ENCODE data around the gene ZBTB17. TPM values are rescaled to one million over a fixed set of nuclear protein-coding genes. Genes with fewer than 3 reads are reported as not detected.
"Not testable (repeated sequence)": the region's sequence is repeated elsewhere in the genome, so short reads cannot be mapped to it uniquely, and the experiment has no call there.

ZBTB17 gene
- polyA plus RNA-seq, 3 donors: 25.7 to 29.9 (median 28.3) TPM

- no peak for DNase-seq (ENCODE audit: low read depth in 3 of 3, low spot score in 2 of 3)
Measured at GRCh38 chr1:15939181-15940109, 36.5 kb downstream of the ZBTB17 start.

GRCh38 chr1:15938628-15939161, 37.2 kb downstream of the ZBTB17 start:
- DNase-seq (ENCODE audit: low read depth in 3 of 3, low spot score in 2 of 3): no peak

GRCh38 chr1:15937706-15938168, 38.2 kb downstream of the ZBTB17 start:
- DNase-seq (ENCODE audit: low read depth in 3 of 3, low spot score in 2 of 3): no peak

- DNase-seq (ENCODE audit: low read depth in 3 of 3, low spot score in 2 of 3): no peak
Measured at GRCh38 chr1:15937146-15937545, 38.8 kb downstream of the ZBTB17 start.

- no peak for DNase-seq (ENCODE audit: low read depth in 3 of 3, low spot score in 2 of 3)
Measured at GRCh38 chr1:15936025-15936424, 39.9 kb downstream of the ZBTB17 start.

GRCh38 chr1:15935056-15935950, 40.6 kb downstream of the ZBTB17 start:
- DNase-seq (ENCODE audit: low read depth in 3 of 3, low spot score in 2 of 3): no peak

- no peak for DNase-seq (ENCODE audit: low read depth in 3 of 3, low spot score in 2 of 3)
Measured at GRCh38 chr1:15934211-15935055, 41.5 kb downstream of the ZBTB17 start.

GRCh38 chr1:15933684-15934083, 42.2 kb downstream of the ZBTB17 start:
- DNase-seq (ENCODE audit: low read depth in 3 of 3, low spot score in 2 of 3): no peak

- DNase-seq (ENCODE audit: low read depth in 3 of 3, low spot score in 2 of 3): no peak
Measured at GRCh38 chr1:15932612-15933011, 43.3 kb downstream of the ZBTB17 start.

- DNase-seq (ENCODE audit: low read depth in 3 of 3, low spot score in 2 of 3): no peak
Measured at GRCh38 chr1:15931884-15932283, 44.0 kb downstream of the ZBTB17 start.

- DNase-seq (ENCODE audit: low read depth in 3 of 3, low spot score in 2 of 3): no peak
Measured at GRCh38 chr1:15931401-15931800, 44.5 kb downstream of the ZBTB17 start.

- no peak for DNase-seq (ENCODE audit: low read depth in 3 of 3, low spot score in 2 of 3)
Measured at GRCh38 chr1:15928971-15929965, 46.6 kb downstream of the ZBTB17 start.

GRCh38 chr1:15926448-15926847, 49.5 kb downstream of the ZBTB17 start:
- DNase-seq (ENCODE audit: low read depth in 3 of 3, low spot score in 2 of 3): not testable (repeated sequence)

- no peak for DNase-seq (ENCODE audit: low read depth in 3 of 3, low spot score in 2 of 3)
Measured at GRCh38 chr1:15923241-15923640, 52.7 kb downstream of the ZBTB17 start.

GRCh38 chr1:15918962-15919715, 56.8 kb downstream of the ZBTB17 start:
- DNase-seq (ENCODE audit: low read depth in 3 of 3, low spot score in 2 of 3): no peak

- DNase-seq (ENCODE audit: low read depth in 3 of 3, low spot score in 2 of 3): no peak
Measured at GRCh38 chr1:15916916-15917315, 59.0 kb downstream of the ZBTB17 start.

- no peak for DNase-seq (ENCODE audit: low read depth in 3 of 3, low spot score in 2 of 3)
Measured at GRCh38 chr1:15916417-15916816, 59.5 kb downstream of the ZBTB17 start.

- no peak for DNase-seq (ENCODE audit: low read depth in 3 of 3, low spot score in 2 of 3)
Measured at GRCh38 chr1:15915991-15916390, 59.9 kb downstream of the ZBTB17 start.
